Neural progenitor cell (in vitro differentiated cells): ENCODE data around the gene ENO1. TPM values are rescaled to one million over a fixed set of nuclear protein-coding genes. Genes with fewer than 3 reads are reported as not detected.
A peak's percentile ranks its signal among the peaks of the same experiment; 100 is the strongest.
"Not testable (repeated sequence)": the region's sequence is repeated elsewhere in the genome, so short reads cannot be mapped to it uniquely, and the experiment has no call there.

ENCODE experiments used
- DNase-seq: peaks from one replicate; pipeline ENCODE4 v3.0.0-alpha.2; 2016; ENCODE audit warnings: low spot score
- H2AFZ ChIP-seq: fragments of 200-600 bp; sonication (generic); replicated peaks from 2 replicates; pipeline ENCODE4 v1.6.1; 2016; ENCODE audit warnings: antibody characterized with exemption
- H3F3A ChIP-seq: fragments of 200-600 bp; sonication (generic); 2 replicates; pipeline ENCODE4 v1.6.1; 2016; ENCODE audit warnings: antibody characterized with exemption, low read depth
- H3K27ac ChIP-seq: fragments of 200-600 bp; sonication (generic); 2 replicates; pipeline ENCODE4 v1.5.1; 2016; ENCODE audit warnings: mild to moderate bottlenecking
- H3K27me3 ChIP-seq: fragments of 200-600 bp; sonication (generic); 2 replicates; pipeline ENCODE4 v1.6.1; 2016; ENCODE audit warnings: mild to moderate bottlenecking, moderate library complexity
- H3K36me3 ChIP-seq: fragments of 200-600 bp; sonication (generic); 2 replicates; pipeline ENCODE4 v1.5.1; 2016
- H3K4me1 ChIP-seq: fragments of 200-600 bp; sonication (generic); 2 replicates; pipeline ENCODE4 v1.6.1; 2016; ENCODE audit warnings: mixed run types
- H3K4me2 ChIP-seq: fragments of 200-600 bp; sonication (generic); 2 replicates; pipeline ENCODE4 v1.6.1; 2016
- H3K4me3 ChIP-seq: fragments of 200-600 bp; sonication (generic); 2 replicates; pipeline ENCODE4 v1.5.1; 2016
- H3K79me2 ChIP-seq: fragments of 200-600 bp; sonication (generic); 2 replicates; pipeline ENCODE4 v1.6.1; 2016; ENCODE audit warnings: low read depth
- H3K9ac ChIP-seq: fragments of 200-600 bp; sonication (generic); 2 replicates; pipeline ENCODE4 v1.6.1; 2016
- H3K9me3 ChIP-seq: fragments of 200-600 bp; sonication (generic); 2 replicates; pipeline ENCODE4 v1.5.1; 2016; ENCODE audit warnings: low read depth
- H4K20me1 ChIP-seq: fragments of 200-600 bp; sonication (generic); 2 replicates; pipeline ENCODE4 v1.6.1; 2016; ENCODE audit warnings: low read depth
- H3K27ac Mint-ChIP-seq: 3 replicates; pipeline ENCODE4 v1.8.0; 2021; ENCODE audit warnings: mixed read lengths
- H3K27me3 Mint-ChIP-seq: 2 replicates; pipeline ENCODE4 v1.8.0; 2022; ENCODE audit warnings: low read depth, mild to moderate bottlenecking, inconsistent platforms, moderate library complexity, mixed read lengths; ENCODE audit not compliant: insufficient read depth
- H3K36me3 Mint-ChIP-seq: 3 replicates; pipeline ENCODE4 v1.8.0; 2021; ENCODE audit warnings: mixed read lengths
- H3K4me1 Mint-ChIP-seq: 3 replicates; pipeline ENCODE4 v1.8.0; 2021; ENCODE audit warnings: mixed read lengths
- H3K4me3 Mint-ChIP-seq: 3 replicates; pipeline ENCODE4 v1.8.0; 2021; ENCODE audit warnings: mild to moderate bottlenecking, moderate library complexity, mixed read lengths
- H3K9me3 Mint-ChIP-seq: 3 replicates; pipeline ENCODE4 v1.8.0; 2020; ENCODE audit warnings: mixed read lengths
- EZH2 ChIP-seq: fragments of 200-600 bp; sonication (generic); IDR thresholded peaks from 2 replicates; pipeline ENCODE4 v1.6.1; 2017; ENCODE audit warnings: antibody characterized with exemption, mild to moderate bottlenecking, moderate library complexity
- EZH2phosphoT487 ChIP-seq: fragments of 200-600 bp; sonication (generic); IDR thresholded peaks from 2 replicates; pipeline ENCODE4 v1.6.1; 2017; ENCODE audit warnings: antibody characterized with exemption
- total RNA-seq: library from RNA; depleted of rRNA; stranded (reverse); fragments of >200 nt; gene quantifications from 2 replicates; pipeline ENCODE4 v1.2.3, GENCODE V29; 2015; ENCODE audit warnings: low replicate concordance
- TF ChIP-seq, protein P1 (sequence below): fragments of 200-600 bp; sonication (generic); IDR thresholded peaks from 2 replicates; pipeline ENCODE4 v1.5.1; 2017; ENCODE audit warnings: antibody characterized with exemption, mild to moderate bottlenecking

ENO1 gene
- total RNA-seq, 1 donor from 2014 or later, result 1,414 TPM

DNA sequence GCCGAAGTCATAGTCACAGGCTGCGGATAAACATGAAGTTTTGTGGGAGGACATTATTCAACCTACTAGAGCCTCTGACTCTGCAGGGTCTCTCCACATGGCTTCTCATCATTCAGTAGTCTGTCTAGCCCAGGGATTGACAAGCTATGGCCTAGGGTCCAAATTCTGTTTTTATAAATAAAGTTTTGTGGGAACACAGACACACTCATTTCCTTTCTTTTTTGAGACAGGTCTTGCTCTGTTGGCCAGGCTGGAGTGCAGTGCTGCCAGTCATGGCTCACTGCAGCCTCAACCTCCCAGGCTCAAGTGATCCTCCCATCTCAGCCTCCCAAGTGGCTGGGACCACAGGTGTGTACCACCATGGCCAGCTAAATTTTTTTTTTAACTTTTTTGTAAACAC lies 8.1 kb upstream of the ENO1 start:
- Mint-ChIP-seq H3K4me3 (peak overlapping the region; percentile 67), H3K27ac (no peak overlapping the region), H3K9me3 (no peaks in the 10 kb centered on the region), H3K4me1 (peaks cover 33% of the 10 kb centered on the region), H3K27me3 (peaks cover 13% of the 10 kb centered on the region), H3K36me3 (no peaks in the 10 kb centered on the region)
- DNase-seq, result no peak
- Histone ChIP-seq H3K27ac (no peak overlapping the region), H3K9me3 (no peaks in the 10 kb centered on the region), H3K4me1 (peaks cover 23% of the 10 kb centered on the region), H3K27me3 (no peaks in the 10 kb centered on the region), H3K4me3 (no peak overlapping the region), H3K4me2 (no peak overlapping the region), H3K36me3 (no peaks in the 10 kb centered on the region), H3K79me2 (no peaks in the 10 kb centered on the region), H3K9ac (no peak overlapping the region), H2AFZ (no peak overlapping the region), H4K20me1 (no peaks in the 10 kb centered on the region), H3F3A (peaks cover 34% of the 10 kb centered on the region)
- TF ChIP-seq, protein P1, sequence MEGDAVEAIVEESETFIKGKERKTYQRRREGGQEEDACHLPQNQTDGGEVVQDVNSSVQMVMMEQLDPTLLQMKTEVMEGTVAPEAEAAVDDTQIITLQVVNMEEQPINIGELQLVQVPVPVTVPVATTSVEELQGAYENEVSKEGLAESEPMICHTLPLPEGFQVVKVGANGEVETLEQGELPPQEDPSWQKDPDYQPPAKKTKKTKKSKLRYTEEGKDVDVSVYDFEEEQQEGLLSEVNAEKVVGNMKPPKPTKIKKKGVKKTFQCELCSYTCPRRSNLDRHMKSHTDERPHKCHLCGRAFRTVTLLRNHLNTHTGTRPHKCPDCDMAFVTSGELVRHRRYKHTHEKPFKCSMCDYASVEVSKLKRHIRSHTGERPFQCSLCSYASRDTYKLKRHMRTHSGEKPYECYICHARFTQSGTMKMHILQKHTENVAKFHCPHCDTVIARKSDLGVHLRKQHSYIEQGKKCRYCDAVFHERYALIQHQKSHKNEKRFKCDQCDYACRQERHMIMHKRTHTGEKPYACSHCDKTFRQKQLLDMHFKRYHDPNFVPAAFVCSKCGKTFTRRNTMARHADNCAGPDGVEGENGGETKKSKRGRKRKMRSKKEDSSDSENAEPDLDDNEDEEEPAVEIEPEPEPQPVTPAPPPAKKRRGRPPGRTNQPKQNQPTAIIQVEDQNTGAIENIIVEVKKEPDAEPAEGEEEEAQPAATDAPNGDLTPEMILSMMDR, result no peak
- TF ChIP-seq EZH2, result no peak
- no peak for TF ChIP-seq EZH2phosphoT487

DNA sequence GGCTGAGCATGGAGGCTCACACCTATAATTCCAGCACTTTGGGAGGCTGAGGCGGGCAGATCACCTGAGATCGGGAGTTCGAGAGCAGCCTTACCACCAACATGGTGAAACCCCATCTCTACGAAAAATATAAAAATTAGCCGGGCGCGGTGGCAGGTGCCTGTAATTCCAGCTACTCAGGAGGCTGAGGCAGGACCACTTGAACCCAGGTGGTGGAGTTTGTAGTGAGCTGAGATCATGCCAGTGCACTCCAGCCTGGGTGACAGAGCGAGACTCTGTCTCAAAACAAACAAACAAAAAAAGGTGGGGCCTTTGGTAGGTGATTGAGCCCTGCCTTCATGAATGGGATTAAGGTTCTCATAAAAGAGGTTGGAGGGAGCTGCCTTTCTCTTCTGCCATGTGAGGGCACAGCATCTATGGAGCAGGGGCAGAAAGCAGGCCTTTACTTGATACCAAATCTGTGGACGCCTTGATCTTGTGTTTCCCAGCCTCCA lies 7.6 kb upstream of the ENO1 start:
- Mint-ChIP-seq H3K4me1 (peaks cover 33% of the 10 kb centered on the region), H3K27me3 (peaks cover 13% of the 10 kb centered on the region), H3K4me3 (peak overlapping the region; percentile 67), H3K27ac (peak overlapping the region; percentile 87)
- H2AFZ ChIP-seq, H3K4me3 ChIP-seq, H3K9me3 Mint-ChIP-seq, H3K27me3 ChIP-seq, DNase-seq, H3K9ac ChIP-seq, H4K20me1 ChIP-seq, H3K36me3 ChIP-seq, H3K27ac ChIP-seq, H3K9me3 ChIP-seq, H3K36me3 Mint-ChIP-seq, H3K79me2 ChIP-seq: not testable (repeated sequence)
- Histone ChIP-seq H3F3A (peaks cover 34% of the 10 kb centered on the region), H3K4me1 (peaks cover 23% of the 10 kb centered on the region), H3K4me2 (peak overlapping the region; percentile 8)

DNA sequence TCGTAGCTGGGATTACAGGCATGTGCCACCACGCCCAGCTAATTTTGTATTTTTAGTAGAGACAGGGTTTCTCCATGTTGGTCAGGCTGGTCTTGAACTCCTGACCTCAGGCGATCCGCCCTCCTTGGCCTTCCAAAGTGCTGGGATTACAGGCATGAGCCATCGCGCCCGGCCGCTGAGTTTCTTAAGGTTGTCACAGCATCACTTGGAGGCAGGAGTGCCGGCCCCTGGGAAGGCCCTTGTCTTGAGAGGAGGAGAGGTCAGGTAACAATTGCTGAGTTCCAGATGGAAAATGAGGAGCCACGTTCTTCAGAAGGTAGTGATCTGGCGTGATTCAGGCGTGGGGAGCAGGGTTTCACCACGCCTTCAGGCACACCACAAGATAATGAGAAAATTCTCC lies 5.6 kb upstream of the ENO1 start:
- DNase-seq, H3K9me3 Mint-ChIP-seq, H3K27ac ChIP-seq, H3K4me3 ChIP-seq, H3K4me3 Mint-ChIP-seq, H2AFZ ChIP-seq, H3K27me3 ChIP-seq, H3K79me2 ChIP-seq, H3K36me3 ChIP-seq, H4K20me1 ChIP-seq, H3K9ac ChIP-seq, H3K36me3 Mint-ChIP-seq, H3K9me3 ChIP-seq: not testable (repeated sequence)
- H3K27me3 Mint-ChIP-seq, result peaks cover 14% of the 10 kb centered on the region
- Histone ChIP-seq H3K4me1 (peaks cover 39% of the 10 kb centered on the region), H3F3A (peaks cover 54% of the 10 kb centered on the region), H3K4me2 (peak overlapping the region; percentile 31)
- peak overlapping the region; percentile 66 for H3K27ac Mint-ChIP-seq
- peaks cover 40% of the 10 kb centered on the region for H3K4me1 Mint-ChIP-seq

DNA sequence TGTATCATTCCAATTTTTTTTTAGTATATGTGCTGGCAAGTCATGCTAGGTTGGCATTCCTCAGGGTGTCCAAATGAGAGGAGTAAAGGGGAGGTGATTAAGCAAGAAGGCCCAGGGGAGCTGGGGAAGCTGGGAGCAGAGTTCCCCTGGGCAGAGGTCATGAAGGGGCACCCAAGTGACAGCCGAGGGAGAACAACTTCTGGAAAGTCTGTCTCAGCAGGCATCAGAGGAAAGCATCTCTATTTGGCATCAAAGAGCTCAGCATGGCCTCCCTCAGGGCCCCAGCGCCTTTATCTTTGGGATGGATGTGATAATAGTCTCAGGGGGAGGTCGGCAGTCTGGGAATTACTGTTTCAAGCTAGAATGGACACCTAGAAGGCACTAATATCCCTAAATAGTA lies 5.0 kb upstream of the ENO1 start:
- Histone ChIP-seq H3K27me3 (no peaks in the 10 kb centered on the region), H3K9ac (no peak overlapping the region), H3K4me2 (peak overlapping the region; percentile 31), H3K9me3 (no peaks in the 10 kb centered on the region), H3K4me3 (no peak overlapping the region), H3K4me1 (peaks cover 39% of the 10 kb centered on the region), H3F3A (peaks cover 58% of the 10 kb centered on the region), H4K20me1 (no peaks in the 10 kb centered on the region), H3K79me2 (peaks cover 3% of the 10 kb centered on the region), H3K36me3 (no peaks in the 10 kb centered on the region), H3K27ac (no peak overlapping the region), H2AFZ (no peak overlapping the region)
- H3K27ac Mint-ChIP-seq, result peak overlapping the region; percentile 72
- H3K4me1 Mint-ChIP-seq, result peaks cover 40% of the 10 kb centered on the region
- no peaks in the 10 kb centered on the region for H3K9me3 Mint-ChIP-seq
- TF ChIP-seq, protein P1, result no peak
- TF ChIP-seq EZH2phosphoT487, result no peak
- no peak for TF ChIP-seq EZH2
- peak overlapping the region; percentile 41 for H3K4me3 Mint-ChIP-seq
- no peak for DNase-seq
- H3K27me3 Mint-ChIP-seq, result peaks cover 14% of the 10 kb centered on the region
- no peaks in the 10 kb centered on the region for H3K36me3 Mint-ChIP-seq
